Right lobe of liver (tissue), 4 donors: ENCODE measurements around the gene SSBP3.

Source experiments
- CTCF ChIP-seq, 4 donors: fragments of 200-600 bp in 3 of 4; fragments of 450-650 bp in 1 of 4; IDR thresholded peaks; one replicate each; pipeline versions ENCODE4 v1.5.1 to v1.8.0; 2016 to 2022; ENCODE audit warnings: antibody characterized with exemption in 4 of 4, mild to moderate bottlenecking in 2 of 4
- POLR2A ChIP-seq: fragments of 450-650 bp; IDR thresholded peaks from one replicate; pipeline ENCODE4 v1.6.1; 2017; ENCODE audit warnings: antibody characterized with exemption, mild to moderate bottlenecking
- donor health status: DM: no; HTN: no; CAD: no.
- donor health status: DM: no; HTN: no; CAD: no.
- donor health status: DM: no; HTN: yes; CAD: no.

GRCh38 chr1:54266908-54267307 lies 139.3 kb downstream of the SSBP3 start:
- TF ChIP-seq CTCF (IDR thresholded peaks at IDR 0.05) (no peak), POLR2A (no peak)
